HFF-Myc (cell line): Measurements from ENCODE around the gene GSX1.

Experiments used
- DNase-seq: peaks from one replicate; pipeline ENCODE4 v3.0.0-alpha.2; 2011; ENCODE audit warnings: low read depth; ENCODE audit errors: extremely low read depth
- H3K4me3 ChIP-seq: replicated peaks from 2 replicates; pipeline ENCODE4 v1.5.1; 2011; ENCODE audit warnings: low read depth, mild to moderate bottlenecking, control low read depth, low read length
- CTCF ChIP-seq: IDR thresholded peaks from 2 replicates; pipeline ENCODE4 v1.5.1; 2012; ENCODE audit warnings: mild to moderate bottlenecking, low read depth, low read length, control low read depth; ENCODE audit errors: missing control alignments

GSX1 gene

GRCh38 chr13:27830010-27830409 lies 37.7 kb downstream of the GSX1 start:
- no peak for DNase-seq
- TF ChIP-seq CTCF, result peak; percentile 92
- no peak overlapping the region for H3K4me3 ChIP-seq

GRCh38 chr13:27833206-27833605 lies 40.9 kb downstream of the GSX1 start:
- no peak overlapping the region for H3K4me3 ChIP-seq
- no peak for TF ChIP-seq CTCF
- DNase-seq, result no peak

- no peak for DNase-seq
- no peak for TF ChIP-seq CTCF
- no peak overlapping the region for H3K4me3 ChIP-seq
Measured at GRCh38 chr13:27834095-27834494, 41.8 kb downstream of the GSX1 start.

GRCh38 chr13:27835799-27836198 lies 43.5 kb downstream of the GSX1 start:
- DNase-seq, result no peak
- no peak overlapping the region for H3K4me3 ChIP-seq
- no peak for TF ChIP-seq CTCF

- H3K4me3 ChIP-seq, result no peak overlapping the region
- DNase-seq, result no peak
- no peak for TF ChIP-seq CTCF
Measured at GRCh38 chr13:27839809-27840467, 47.7 kb downstream of the GSX1 start.

GRCh38 chr13:27842571-27842970 lies 50.3 kb downstream of the GSX1 start:
- DNase-seq, result no peak
- H3K4me3 ChIP-seq, result no peak overlapping the region
- TF ChIP-seq CTCF, result no peak
